IPS-18c (cell line): ENCODE data around the gene TRUB2.
"Not testable (repeated sequence)": the region's sequence is repeated elsewhere in the genome, so short reads cannot be mapped to it uniquely, and the experiment has no call there.

ENCODE experiments used
- H3K4me3 ChIP-seq: 2 replicates; pipeline ENCODE4 v1.7.0; 2013; ENCODE audit warnings: low read depth, mild to moderate bottlenecking, low read length, moderate library complexity; ENCODE audit not compliant: insufficient read depth
- H3K9me3 ChIP-seq: one replicate; pipeline ENCODE4 v1.6.1; 2013; ENCODE audit warnings: mild to moderate bottlenecking, low read length, moderate library complexity; ENCODE audit not compliant: control insufficient read depth, insufficient read depth

Gene TRUB2

DNA sequence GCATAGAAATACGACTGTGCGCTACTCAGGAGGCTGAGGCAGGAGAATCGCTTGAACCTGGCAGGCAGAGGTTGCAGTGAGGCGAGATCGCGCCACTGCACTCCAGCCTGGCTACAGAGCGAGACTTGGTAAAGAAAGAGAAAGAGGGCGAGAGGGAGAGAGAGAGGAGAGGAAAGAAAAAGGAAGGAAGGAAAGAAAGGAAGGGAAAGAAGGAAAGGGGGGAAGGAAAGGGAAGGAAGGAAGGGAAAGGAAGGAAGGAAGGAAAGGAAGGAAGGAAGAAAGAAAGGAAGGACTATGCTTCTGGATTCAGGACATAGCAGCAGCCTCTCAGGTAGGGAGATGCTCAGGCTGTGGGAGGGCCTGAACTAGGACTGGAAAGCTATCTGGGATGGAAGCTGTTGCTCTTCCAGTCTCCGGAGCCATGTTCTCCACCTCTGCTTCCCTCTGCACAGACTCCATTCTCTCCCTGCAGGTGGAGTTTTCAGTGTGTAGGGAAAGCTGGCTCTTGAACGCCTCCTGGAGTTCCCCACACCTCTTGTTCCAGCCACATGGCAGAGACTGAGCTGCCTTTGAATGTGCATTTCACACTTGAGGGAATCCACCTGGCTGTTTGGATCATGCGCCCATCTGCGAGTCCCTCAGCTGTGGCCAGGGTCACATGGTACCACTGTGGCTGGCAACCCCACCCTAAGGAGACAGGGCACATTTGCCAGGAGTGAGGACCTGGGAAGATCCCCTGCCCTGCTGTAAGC is 37.0 kb downstream of the TRUB2 start:
- no peak overlapping the region for H3K4me3 ChIP-seq
- no peaks in the 10 kb centered on the region for H3K9me3 ChIP-seq

DNA sequence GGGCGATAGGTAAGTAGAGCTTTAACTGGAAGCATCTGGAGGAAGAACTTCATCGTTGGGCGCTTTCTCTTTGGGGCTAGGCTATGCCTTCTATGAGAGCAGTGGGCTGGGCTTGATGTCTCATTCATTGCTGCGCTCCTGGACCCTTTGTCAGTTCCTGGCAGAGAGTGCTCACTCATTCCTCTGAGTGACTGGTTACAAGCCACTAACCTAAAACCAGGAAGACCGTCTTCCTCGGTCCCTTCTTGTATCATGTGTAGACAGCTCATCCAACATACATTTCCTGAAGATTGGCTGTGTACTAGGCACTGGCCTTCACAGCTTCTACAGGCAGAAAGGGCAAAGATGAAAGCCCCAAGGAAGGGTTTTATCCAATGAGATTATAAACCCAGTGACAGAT is 39.7 kb downstream of the TRUB2 start:
- H3K9me3 ChIP-seq: no peaks in the 10 kb centered on the region
- H3K4me3 ChIP-seq: no peak overlapping the region

DNA sequence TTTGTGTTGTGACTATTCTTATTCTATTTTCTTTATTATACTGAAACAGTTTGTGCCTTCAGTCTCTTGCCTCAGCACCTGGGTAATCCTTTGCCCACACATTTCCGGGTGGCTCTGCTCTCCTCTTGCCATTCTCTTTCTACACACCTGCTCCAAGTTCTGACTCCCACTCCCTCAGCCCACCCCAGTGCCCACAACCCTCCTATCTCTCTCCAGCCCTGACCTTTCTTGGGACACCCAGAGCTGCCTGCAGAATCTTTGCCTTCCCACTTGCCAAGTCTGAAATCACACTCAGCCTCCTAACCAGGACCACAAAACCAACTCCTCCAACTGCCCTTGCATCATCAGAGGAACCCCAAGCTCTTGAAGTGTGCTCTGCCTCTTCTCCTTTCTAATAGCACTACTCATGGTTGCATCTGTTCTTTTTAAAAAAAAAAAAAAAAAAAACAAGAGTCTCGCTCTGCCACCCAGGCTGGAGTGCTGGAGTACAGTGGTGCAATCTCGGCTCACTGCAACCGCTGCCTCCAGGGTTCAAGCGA is 42.1 kb downstream of the TRUB2 start:
- Histone ChIP-seq H3K9me3 (no peaks in the 10 kb centered on the region), H3K4me3 (no peak overlapping the region)

DNA sequence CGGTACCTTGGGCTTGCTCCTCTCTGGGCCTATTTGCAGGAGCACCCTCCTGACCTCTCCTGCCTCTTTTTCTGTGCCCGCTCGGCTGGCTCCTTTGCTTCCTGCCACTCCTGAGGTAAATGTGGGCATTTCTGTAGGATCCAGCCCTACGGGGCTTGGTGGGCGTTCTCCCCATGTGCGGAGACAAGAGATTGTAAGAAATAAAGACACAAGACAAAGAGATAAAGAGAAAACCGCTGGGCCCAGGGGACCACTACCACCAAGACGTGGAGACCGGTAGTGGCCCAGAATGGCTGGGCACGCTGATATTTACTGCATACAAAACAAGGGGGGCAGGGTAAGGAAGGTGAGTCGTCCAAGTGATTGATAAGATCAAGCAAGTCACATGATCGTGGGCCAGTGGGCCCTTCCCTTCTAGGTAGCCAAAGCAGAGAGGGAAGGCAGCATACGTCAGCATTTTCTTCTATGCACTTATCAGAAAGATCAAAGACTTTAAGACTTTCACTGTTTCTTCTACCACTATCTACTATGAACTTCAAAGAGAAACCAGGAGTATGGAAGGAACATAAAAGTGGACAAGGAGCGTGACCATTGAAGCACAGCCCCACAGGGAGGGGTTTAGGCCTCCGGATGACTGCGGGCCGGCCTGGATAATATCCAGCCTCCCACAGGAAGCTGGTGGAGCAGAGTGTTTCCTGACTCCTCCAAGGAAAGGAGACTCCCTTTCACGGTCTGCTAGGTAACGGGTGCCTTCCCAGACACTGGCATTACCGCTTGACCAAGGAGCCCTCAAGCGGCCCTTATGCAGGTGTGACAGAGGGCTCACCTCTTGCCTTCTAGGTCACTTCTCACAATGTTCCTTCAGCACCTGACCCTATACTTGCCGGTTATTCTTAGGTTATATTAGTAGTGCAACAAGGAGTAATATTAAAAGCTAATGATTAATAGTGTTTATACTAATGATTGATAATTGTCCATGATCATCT is 42.9 kb downstream of the TRUB2 start:
- H3K4me3 ChIP-seq, H3K9me3 ChIP-seq: not testable (repeated sequence)

DNA sequence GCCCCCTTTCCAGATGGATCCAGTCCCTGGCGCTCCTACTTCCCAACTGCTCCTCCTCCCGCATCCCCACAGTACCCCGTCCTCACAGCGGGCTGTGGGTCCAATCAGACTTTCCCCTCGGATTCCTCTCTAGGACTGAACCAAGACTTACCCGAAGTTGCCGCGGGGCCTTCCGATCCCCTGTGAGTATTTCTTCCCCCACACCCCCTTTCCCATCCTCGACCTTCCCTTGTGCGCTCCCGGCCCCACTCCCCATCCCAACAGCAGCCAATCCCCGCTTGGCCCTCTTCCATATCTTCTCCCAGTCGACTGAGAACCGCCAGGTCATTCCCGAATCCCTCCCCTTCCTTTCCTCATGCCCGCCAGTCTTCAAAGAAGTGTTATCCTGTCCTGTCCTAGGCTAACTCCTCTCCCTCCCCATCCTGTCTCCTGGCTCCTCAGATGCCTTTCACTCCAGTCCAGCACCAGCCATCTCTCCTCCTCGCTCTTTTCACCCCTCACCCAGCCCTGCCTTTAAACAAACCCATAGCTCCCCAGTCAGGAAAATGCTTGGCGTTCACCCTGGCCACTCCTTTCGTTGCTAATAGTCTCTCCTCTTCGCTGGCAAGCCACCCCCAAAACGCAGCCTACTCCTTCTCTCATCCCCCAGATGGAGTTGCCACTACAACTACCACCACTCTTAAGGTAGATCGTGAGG is 45.5 kb downstream of the TRUB2 start:
- H3K9me3 ChIP-seq: no peaks in the 10 kb centered on the region
- H3K4me3 ChIP-seq: peak overlapping the region; percentile 80

DNA sequence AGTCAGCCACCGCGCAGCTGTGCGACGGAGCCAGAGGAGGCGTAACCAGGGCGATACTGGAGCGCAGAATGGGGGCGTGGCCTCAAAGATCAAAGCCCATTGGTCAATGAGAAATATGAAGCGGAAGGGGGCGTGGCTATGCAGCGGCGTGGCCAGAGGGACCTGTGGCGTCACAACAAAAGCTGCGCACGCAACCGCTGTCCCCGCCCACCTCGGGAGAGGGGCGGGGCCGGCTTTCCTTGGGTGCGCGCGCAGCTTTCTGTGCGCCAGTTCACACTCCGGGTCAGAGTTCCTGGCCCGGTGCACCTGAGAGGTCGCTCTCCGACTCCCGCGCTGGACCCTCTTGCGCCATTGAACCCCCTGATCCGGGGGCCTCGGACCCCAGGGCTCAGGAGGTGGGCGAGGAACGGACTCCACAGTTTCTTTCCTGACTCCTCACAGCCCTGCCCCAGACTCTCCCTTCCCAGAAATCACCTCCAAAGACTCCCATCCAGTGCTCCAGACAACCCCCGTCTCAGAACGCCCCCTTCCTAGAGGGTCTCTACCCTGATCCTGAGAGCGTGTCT is 46.2 kb downstream of the TRUB2 start, which contains the start of gene SWI5:
SWI5 (plus strand) TSS at position 269 of the 566 bp plus-strand sequence.
- Histone ChIP-seq H3K4me3 (peak within 1 kb of the TSS; percentile 89), H3K9me3 (no peaks in the 10 kb centered on the region)

DNA sequence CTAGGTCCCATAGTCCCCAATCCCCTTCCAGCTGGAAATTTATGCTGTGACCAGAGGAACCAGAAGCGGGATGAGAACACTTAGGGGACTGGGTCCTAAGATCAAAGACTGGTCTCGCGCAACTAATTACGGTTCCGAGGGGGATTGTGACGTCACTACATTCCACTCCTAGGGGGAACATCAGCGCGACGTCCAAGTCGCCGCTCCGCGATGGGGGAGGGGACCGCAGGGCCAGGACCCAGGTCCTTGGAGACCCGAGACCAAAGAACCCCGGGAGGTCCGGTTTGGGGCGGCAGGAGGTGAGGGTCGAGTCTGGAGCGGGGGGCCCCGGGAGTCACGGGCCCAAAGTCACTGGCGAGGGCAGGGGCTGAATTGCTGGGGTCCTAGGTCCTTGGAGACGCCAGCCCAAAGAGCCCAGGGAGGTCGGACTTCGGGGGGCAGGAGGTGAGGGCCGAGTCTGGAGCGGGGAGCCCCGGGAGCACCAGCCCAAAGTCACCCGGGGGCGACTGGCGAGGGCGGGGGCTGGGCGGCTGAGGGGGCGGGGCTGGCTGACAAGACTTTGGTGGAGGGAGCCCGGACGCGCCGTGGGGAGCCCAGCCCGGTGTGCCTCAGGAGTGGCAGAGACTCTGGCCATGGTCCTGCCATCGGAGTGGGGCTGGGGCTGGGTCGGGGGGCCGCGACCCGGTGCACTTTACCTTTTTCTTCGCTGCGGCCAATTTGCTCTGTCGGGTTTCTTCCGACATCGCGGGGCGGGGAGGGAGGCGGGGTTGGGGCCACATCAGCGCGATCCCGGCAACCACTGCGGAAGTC is 46.8 kb downstream of the TRUB2 start, which contains the start of gene GOLGA2:
GOLGA2 (minus strand) TSS at position 810 of the 810 bp plus-strand sequence; CDS start at position 779, 31 bp downstream.
- peak within 1 kb of the TSS; percentile 89 for H3K4me3 ChIP-seq
- no peaks in the 10 kb centered on the region for H3K9me3 ChIP-seq

DNA sequence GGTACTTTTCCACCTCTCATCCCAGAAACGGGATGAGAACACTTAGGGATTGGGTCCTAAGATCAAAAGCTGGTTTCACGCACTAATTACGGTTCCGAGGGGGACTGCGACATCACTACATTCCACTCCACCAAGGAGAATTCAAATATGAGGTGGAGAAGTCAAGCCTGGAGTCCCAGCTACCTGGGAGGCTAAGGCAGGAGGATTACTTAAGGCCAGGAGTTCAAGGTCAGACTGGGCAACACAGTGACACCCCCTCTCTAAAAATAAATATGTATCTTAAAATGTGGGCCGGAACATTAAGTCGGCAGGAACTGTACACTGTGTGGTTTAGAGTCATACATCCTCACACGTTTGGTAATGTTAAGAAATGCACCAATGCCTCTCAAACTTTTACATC is 48.0 kb downstream of the TRUB2 start:
- H3K9me3 ChIP-seq: no peaks in the 10 kb centered on the region
- no peak overlapping the region for H3K4me3 ChIP-seq

DNA sequence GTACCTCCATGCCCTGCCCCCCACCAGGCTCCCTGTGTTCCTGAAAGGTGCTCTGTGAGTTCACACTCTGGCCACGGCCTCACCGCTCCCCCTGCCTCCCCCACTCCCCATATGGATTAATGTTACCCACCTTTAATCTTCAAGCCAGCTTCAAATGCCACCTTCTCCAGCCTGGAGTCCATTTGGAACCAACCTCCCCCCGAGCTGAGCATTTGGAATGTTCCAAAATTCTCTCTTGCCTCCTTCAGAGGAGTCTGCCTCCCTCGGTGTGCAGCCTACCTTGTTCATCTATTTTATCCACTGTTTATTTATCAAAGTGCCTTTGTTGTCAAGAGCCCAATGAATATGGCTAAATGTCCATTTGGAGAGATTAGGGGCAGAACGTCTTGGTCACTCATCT is 50.7 kb downstream of the TRUB2 start:
- Histone ChIP-seq H3K4me3 (no peak overlapping the region), H3K9me3 (no peaks in the 10 kb centered on the region)

DNA sequence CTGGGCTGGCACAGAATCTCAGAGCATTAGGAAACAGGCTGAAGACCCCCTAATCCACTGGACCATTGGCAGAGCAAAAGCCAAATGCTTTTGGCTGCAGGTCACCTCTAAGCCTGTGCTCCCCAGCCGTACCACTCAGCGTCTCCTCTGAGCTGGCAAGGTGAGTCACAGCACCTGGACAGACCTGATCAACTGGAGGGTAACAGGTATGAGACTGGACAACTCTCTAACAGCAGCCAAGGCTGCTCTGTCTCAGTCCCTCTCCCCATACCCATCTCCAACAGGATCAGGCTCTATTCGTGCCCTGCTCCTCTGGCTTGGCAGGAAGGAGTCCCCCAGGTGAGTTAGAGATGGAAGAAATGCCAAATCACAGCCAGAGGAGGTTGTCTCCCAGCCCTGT is 51.1 kb downstream of the TRUB2 start:
- no peaks in the 10 kb centered on the region for H3K9me3 ChIP-seq
- no peak overlapping the region for H3K4me3 ChIP-seq

DNA sequence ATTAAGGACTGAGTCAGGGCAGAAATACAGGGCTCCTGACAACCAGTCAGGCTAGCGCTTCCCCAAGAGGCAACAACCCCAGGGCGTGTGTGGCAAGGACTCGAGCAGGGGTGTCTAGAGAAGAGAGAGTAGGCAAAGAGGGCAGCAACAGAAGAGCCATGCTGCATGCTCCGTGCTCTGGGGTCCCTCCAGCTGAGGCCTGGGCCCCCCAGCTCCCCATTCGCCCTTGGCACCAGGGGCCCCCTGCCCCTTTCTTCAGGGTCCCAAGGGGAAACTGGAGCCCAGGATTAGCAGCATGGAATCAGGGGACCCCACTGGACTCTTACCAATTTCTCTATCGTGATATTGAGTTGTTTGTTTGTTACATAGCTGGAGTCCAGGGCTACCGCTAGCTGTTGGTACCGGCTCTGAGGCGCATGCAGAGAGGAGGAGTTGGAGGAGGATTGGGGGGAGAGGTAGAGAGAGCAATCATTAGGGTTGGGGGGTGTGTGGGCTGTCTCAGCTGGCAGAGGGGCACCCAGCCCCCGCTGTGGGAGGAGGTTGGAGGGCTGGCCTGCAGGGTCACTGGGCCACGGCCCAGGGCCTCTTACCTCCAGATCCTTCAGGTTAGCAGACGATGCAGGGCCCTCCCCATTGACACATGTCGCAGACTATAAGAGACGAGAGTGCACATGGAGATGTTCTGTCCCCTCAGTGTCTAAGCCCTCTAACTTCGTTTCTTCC is 55.2 kb downstream of the TRUB2 start:
- no peak overlapping the region for H3K4me3 ChIP-seq
- H3K9me3 ChIP-seq: no peaks in the 10 kb centered on the region

DNA sequence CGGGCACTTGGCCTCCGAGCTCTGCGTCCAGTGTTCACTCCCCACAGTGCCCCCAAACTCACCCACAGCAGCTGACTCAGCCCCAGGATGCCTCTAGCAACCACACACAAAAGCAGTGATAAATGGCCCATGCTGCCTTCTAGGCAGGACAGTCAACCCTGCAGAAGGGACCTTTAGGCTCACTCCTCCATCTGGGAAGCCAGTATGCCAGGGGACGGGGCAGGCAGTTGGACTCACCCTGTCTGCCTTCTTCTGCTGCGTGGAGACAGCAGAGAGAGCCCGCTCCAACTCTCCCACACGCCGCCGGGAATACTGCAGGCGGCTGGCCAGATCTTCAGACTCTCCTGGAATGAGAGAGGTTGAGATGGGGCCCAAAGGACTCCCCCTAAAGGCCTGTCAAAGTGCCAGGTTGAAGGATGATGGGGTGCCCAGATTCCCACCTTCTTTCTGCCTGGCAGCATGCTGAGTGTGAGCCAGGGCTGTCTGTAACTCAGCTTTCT is 56.8 kb downstream of the TRUB2 start:
- Histone ChIP-seq H3K9me3 (no peaks in the 10 kb centered on the region), H3K4me3 (no peak overlapping the region)

DNA sequence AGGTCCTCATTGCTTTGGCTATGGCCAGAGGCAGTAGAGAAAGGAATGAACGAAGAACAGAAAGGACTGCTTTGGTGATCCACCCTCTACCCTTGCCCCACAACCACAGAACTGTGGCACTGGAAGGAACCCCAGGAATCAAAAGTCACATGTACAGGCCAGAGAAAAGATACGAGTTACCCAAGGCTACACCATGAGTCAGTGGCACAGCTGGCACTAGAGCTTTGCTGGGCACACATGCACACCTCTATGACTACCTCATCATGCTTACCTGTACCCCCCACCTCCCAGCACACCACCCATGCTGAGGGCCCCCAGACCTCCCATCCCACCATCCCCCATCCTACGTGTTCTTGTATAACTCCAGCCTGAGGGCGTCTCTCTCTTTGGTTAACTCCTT is 59.6 kb downstream of the TRUB2 start:
- no peak overlapping the region for H3K4me3 ChIP-seq
- H3K9me3 ChIP-seq: no peaks in the 10 kb centered on the region

DNA sequence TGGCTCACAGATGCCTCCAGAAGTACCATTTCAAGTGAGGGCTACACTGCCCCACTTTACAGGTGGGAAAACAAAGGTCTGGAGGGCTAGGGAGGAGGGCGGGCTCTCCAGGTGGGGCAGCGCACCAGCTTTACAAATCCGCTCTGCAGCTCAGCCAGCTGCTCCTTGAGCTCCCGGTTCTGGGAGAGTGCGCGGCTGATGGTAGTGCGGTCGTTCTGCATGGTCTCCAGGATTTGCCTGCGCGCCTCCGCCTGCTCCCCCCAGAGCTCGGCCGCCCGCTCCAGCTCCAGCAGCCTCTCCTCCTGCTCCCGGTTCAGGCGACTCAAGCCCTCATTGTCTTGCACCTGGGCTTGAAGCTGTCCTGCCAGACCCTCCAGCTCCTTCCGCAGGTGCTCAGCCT is 61.9 kb downstream of the TRUB2 start:
- H3K9me3 ChIP-seq: no peaks in the 10 kb centered on the region

DNA sequence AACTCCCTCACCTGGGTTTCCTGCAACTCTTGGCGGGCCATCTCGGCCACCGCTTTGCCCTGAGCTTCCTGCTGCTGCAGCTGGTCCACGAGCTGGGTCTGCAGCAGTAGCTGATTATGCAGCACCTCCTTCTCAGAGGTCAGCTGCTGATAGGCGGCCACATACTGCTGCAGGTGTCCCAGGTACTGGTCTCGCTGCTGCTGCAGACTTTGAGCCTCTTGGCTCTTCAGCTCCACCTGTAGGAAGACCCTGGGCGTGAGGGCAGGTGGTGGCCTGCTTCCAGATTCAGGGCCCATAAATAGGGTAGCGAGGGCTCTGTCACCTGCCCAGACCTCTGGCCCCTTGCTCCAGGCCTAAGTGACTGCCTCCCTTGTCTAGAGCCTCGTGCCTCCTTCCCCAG is 63.1 kb downstream of the TRUB2 start:
- no peaks in the 10 kb centered on the region for H3K9me3 ChIP-seq
- H3K4me3 ChIP-seq: no peak overlapping the region

More for the DNA sequence above, 61.9 kb downstream of the TRUB2 start:
- no peak overlapping the region for H3K4me3 ChIP-seq
